Measurements from ENCODE around the gene ARFIP2. TPM values are rescaled to one million over a fixed set of nuclear protein-coding genes. Genes with fewer than 3 reads are reported as not detected.

The ARFIP2 gene
- total and polyA plus RNA-seq, 8 donors = 30.5 to 92.0 (median 38.6) TPM

DNA sequence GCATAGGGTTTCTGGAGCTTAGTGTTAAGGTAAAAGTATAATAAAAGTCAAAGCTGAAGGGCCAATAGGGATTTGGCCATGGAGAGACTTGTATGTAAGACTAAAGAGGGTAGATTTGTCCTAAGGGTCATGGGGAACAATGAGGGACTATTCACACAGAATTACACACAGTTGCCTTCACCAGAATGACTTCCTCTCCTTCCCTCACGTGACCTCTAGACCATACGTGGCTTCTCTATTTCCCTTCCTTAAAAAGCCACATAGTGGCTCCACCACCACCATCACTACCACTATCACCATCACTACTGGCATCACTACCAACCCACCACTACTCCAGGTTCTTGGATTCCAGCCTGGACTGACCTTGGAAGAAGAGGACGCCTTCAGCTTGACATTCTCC, 43.1 kb downstream of the ARFIP2 start:
- TF ChIP-seq CTCF (IDR thresholded peaks at IDR 0.05) = no peak
- DNase-seq (no peak), FAIRE-seq (no peak), ATAC-seq (peak in 2 of 4 donors; percentile 19 to 28)
- intact Hi-C loops (cut with DNase I) = loop anchor here in 1 of 3 donors (5.0 kb wide), 2 partner anchors 56 to 64 kb away; no protein-coding TSS in a partner anchor
- Histone ChIP-seq H3K4me1 (no peaks in the 10 kb centered on the region), H3K27me3 (no peaks in the 10 kb centered on the region), H3K4me3 (no peak overlapping the region), H3K36me3 (no peaks in the 10 kb centered on the region), H3K27ac (no peak overlapping the region), H3K9me3 (no peaks in the 10 kb centered on the region)
- WGBS, 2 donors = 53 to 61% methylated on average over 3 of the region's 3 CpGs

GRCh38 chr11:6437423-6437822, 43.7 kb downstream of the ARFIP2 start:
- no peaks in the 10 kb centered on the region for H3K36me3 ChIP-seq
- H3K4me1 ChIP-seq = no peaks in the 10 kb centered on the region
- ATAC-seq (no peak), DNase-seq (no peak), FAIRE-seq (no peak)
- H3K27me3 ChIP-seq = no peaks in the 10 kb centered on the region
- intact Hi-C loops (cut with DNase I) = loop anchor here in 1 of 3 donors (5.0 kb wide), 2 partner anchors 55 to 65 kb away; no protein-coding TSS in a partner anchor
- H3K9me3 ChIP-seq = no peaks in the 10 kb centered on the region
- 75 to 90% methylated on average over 12 of the region's 12 CpGs for WGBS, 2 donors
- TF ChIP-seq CTCF (IDR thresholded peaks at IDR 0.05) = no peak
- no peak overlapping the region for H3K27ac ChIP-seq
- no peak overlapping the region for H3K4me3 ChIP-seq

GRCh38 chr11:6433998-6434660, 47.0 kb downstream of the ARFIP2 start:
- intact Hi-C loops (cut with DNase I) = no loop called here
- DNase-seq = no peak
- no peaks in the 10 kb centered on the region for H3K27me3 ChIP-seq
- no peak for TF ChIP-seq CTCF (IDR thresholded peaks at IDR 0.05)
- WGBS, 2 donors = 49 to 53% methylated on average over 5 of the region's 5 CpGs
- H3K9me3 ChIP-seq = no peaks in the 10 kb centered on the region
- FAIRE-seq = no peak
- no peak overlapping the region for H3K27ac ChIP-seq
- peak in 2 of 4 donors; percentile 62 to 69 for ATAC-seq
- H3K36me3 ChIP-seq = no peaks in the 10 kb centered on the region
- H3K4me3 ChIP-seq = no peak overlapping the region
- no peaks in the 10 kb centered on the region for H3K4me1 ChIP-seq

DNA sequence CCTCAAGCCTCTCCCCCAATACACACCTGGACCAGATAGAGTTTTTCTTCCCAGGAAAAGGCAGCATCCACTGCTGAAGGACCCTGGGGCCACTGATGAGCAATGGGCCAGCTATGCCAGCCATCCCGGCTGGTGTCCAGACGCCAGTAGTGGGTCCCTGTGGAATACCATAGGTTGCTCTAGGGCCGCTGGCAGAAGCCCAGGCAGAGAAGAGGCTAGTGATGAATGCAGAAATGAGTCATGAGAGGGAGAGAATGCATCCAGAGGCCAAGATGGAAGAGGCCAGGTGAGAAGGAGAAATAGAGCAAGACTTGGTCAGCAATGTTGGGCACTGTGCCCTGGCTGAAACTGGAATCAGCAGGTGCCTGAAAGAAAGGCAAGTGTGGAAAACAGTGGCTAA, 49.3 kb downstream of the ARFIP2 start:
- intact Hi-C loops (cut with DNase I) = no loop called here
- FAIRE-seq = no peak
- no peaks in the 10 kb centered on the region for H3K9me3 ChIP-seq
- ATAC-seq = no peak
- no peak overlapping the region for H3K4me3 ChIP-seq
- WGBS, 2 donors = 92 to 94% methylated on average over 3 of the region's 3 CpGs
- TF ChIP-seq CTCF (IDR thresholded peaks at IDR 0.05) = no peak
- DNase-seq = no peak
- H3K36me3 ChIP-seq = no peaks in the 10 kb centered on the region
- H3K27ac ChIP-seq = no peak overlapping the region
- H3K4me1 ChIP-seq = no peaks in the 10 kb centered on the region
- no peaks in the 10 kb centered on the region for H3K27me3 ChIP-seq

- ATAC-seq = no peak
- intact Hi-C loops (cut with DNase I) = loop anchor here in 1 of 3 donors (5.0 kb wide), 1 partner anchor 50 kb away; no protein-coding TSS in a partner anchor
- no peak for TF ChIP-seq CTCF (IDR thresholded peaks at IDR 0.05)
- Histone ChIP-seq H3K9me3 (no peaks in the 10 kb centered on the region), H3K36me3 (no peaks in the 10 kb centered on the region), H3K27me3 (no peaks in the 10 kb centered on the region), H3K4me1 (no peaks in the 10 kb centered on the region), H3K27ac (no peak overlapping the region), H3K4me3 (no peak overlapping the region)
- no peak for FAIRE-seq
- no peak for DNase-seq
Measured at GRCh38 chr11:6427516-6427915, 53.6 kb downstream of the ARFIP2 start.
